ENCODE data around the gene FKBP8.
A peak's percentile ranks its signal among the peaks of the same experiment; 100 is the strongest.
"Not testable (repeated sequence)": the region's sequence is repeated elsewhere in the genome, so short reads cannot be mapped to it uniquely, and the experiment has no call there.

The FKBP8 gene

DNA sequence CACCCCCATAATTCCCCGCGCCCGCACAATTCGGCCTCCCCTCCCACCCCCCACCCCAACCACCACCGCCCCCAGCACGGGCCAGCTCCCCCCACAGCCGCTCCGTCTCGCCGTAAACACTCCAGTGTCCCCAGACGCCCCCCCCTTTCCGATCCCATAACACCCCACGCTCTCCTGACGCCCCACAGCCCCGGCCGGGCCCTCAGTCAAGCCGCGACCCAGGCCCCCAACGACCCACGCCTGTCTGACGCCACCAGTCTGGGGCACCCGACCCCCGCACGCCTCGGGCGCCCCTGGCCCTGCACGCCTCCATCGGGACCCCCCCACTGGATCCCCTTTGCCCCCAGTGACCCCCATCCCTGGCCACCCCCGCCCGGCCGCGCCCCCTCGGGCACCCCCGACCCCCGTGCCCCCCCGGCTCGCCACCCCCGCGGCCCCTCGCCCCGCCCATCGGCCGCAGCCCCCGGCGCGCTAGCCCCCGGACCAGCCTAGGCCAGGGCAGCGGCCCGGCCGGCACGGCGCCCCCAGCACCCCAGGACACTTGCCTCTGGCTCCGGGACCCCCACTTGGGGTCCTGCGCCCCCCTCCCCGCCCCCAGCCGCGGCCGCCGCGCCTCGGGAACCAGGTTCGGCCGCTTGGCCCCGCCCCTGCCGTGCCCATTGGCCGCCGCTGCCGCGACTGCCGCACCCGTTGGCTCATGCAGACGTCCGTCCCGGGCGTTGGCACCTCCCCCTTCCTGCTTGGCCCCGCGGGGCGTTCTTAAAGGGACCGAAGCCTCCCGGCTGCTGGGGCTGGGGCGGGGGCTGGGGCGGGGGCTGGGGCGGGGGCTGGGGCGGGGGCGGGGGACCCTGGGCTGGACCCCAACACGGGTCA is at the start of gene FKBP8:
FKBP8 (minus strand) TSS at position 633 of the 873 bp plus-strand sequence. CDS start 1,603 bp downstream, outside the sequence.
- DNase-seq: peak; percentile 98

DNA sequence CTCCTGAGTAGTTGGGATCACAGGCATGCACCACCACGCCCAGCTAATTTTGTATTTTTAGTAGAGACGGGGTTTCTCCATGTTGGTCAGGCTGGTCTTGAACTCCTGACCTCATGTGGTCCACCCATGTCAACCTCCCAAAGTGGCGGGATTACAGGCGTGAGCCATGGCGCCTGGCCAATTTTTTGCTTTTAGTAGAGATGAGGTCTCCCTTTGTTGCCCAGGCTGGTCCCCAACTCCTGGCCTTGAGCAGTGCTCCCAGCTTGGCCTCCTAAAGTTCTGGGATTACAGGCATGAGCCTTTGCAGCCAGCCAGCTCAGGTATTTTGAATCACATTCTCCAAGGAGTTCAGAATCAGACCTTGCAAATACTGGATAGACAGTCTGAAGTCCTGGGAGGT is 49.4 kb upstream of the FKBP8 start:
- DNase-seq: not testable (repeated sequence)

DNA sequence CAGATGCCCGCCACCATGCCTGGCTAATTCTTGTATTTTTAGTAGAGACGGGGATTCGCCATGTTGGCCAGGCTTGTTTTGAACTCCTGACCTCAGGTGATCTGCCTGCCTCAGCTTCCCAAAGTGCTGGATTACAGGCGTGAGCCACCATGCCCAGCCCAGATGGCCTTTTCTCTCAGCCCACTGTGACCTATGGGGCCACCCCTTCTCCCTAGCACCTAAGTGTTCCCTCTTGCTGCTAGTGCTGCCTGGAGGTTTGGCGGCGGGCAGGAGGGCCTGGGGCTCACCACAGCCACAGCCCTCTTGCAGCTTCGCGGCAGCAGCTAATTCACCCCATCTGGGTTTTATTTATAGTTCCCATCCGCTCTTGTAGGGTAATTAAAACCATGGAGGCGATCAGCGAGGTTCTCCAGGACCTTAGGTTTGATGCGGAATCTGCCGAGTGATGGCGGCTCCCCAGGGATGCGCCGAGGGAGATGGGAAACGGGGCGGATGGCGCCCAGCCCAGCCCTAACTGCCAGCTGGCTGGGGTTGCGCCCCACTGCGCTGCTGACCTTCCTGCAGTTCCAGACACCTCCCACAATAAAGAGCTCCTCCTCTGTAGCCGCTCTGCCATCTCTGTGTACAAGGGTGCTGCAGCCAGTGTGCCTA is 48.5 kb upstream of the FKBP8 start:
- no peak for DNase-seq

DNA sequence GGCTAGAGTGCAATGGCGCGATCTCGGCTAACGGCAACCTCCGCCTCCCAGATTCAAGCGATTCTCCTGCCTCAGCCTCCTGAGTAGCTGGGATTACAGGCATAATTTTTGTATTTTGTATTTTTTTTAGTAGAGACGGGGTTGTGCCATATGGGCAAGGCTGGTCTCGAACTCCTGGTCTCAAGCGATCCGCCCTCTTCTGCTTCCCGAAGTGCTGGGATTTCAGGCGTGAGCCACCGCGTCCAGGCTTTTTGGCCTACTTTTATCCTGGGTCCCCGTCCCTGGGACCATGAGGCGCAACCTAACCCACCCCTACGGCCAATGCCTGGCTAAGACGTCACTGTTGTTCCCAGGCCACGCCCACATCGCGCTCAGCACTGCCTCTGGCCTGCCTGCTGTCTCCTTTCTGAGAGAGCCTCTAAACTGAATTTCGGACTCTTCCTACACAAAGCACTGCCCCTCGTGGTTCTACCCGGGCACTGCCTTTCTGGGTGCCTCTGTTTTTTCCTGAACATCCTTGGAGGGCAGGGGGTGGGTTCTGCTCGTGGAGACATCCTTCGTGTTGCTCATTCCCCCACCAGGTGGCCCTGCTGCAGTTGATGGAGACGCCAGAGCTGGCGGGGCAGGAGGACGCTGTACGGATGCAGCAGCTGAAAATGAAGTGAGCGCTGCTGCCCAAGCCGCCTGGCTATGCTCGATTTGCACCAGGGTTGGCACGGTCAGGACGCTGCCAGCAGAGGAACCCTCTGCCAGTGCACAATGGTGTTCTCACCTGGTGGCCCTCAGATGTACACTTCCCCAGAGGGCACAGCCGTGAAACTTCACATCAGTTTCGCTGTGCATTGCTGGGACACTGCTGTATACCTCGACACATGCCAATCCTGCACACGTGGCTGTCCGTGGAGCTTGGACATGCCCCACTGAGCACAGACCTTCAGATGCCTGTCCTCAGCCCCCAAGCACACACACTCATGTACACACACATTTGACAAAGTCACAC is 47.2 kb upstream of the FKBP8 start:
- DNase-seq: peak; percentile 50

DNA sequence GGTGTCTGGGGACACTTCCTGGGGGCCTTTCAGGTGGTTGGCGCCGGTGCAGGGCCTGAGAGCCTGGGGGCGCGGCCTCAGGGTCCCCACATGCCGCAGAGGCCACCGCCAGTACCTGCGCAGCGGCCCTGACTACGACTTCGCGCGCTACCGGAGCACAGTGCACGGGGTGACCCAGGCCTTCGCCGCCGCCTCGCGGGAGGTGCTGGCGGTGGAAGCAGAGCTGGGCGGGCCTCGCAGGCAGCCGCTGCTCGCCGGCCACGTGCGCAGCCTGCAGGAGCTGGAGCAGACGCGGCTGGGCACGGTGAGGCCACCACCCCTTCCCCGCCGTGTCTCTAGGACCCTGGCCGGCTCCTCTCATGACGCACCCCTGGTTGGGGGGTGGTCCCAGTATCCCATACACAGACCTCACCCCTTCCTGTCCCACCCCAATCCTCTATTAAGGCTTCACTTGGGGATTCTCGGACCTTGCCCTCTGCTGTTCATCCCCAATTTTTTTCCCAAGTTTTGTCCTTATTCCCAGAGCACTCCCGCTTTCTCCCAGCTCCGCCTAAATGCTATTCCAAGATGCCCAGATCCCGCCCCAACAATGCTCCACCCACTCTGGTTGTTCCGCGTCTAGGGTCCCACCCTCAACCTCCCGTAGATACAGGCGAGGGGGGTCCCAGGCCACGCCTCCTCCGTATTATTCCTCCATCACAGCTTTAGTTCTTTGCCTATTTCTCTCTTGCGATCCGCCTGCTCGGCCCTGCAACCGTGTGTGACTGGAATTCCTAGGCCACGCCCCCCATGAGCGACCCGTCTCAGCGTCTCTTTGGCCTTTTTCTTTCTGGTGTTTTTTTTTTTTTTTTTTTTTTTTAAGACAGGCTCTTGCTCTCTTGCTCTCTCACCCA is 46.3 kb upstream of the FKBP8 start:
- peak; percentile 77 for DNase-seq

DNA sequence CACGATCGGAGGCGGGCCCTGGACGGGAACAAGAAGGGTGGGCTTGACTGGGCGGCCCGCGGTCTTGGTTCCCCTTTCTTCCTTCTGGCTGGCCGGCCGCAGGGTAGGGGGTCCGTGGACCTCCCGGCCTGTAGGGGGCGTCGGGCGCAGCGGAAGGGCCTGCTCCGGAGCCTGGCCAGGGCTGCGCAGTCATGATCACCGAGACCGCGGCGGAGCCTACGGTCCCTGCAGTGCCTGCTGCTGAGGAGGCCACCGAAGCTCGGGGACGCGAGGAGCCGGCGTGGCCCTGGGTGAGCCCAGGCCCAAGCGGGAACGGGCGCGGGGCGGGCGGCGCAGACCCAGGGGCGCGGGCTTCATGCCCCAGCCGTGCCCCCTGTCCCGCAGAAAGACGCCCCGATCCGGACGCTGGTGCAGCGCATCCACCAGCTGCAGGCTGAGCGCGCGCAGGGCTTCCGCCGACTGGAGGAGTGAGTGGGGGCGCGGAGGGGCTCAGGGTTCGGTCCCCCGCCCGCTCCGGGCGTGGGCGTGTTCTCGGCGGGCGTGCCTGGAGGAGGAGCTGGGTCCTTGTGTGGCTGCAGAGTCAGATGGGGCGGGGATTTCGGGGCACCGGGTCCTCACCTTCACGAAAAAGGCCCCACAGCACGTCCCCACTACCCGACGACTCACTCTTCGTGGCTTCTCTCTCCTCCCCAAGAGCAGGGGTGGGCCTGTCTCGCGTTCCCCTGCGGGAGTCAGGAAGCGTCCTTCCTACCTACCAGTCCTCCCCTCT is 45.4 kb upstream of the FKBP8 start, which contains the start of gene REX1BD:
REX1BD (plus strand) TSS at position 188 of the 769 bp plus-strand sequence; CDS start at position 192, 4 bp downstream.
- DNase-seq: peak; percentile 95

DNA sequence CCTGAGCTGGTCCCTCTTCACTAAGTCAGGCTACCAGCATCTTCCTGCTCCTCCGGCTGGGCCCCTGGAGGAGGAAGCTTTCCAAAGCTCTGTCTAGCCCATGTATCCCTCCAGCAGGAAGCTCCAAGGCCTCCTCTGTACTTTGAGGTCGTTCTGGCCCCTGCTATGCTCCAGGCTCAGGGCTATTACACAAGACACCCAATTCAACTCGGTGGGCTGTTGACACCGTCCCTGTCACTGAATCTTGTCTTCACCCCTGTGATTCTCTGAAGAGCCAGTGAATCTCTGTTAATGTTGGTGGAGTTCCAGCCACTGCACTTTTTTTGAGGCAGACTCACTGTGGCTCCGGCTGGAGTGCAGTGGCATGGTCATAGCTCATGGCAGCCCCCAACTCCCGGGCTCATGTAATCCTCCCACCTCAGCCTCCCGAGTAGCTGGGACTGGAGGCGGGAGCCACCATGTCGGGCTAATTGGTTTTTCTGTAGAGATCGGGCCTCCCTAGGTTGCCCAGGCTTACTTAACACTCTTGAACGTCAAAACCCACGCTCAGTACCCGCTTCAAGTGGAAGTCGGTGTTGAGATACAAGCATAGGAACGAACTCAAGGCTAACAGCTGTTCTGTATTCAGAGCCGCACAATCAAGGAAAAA is 44.7 kb upstream of the FKBP8 start:
- DNase-seq: no peak

DNA sequence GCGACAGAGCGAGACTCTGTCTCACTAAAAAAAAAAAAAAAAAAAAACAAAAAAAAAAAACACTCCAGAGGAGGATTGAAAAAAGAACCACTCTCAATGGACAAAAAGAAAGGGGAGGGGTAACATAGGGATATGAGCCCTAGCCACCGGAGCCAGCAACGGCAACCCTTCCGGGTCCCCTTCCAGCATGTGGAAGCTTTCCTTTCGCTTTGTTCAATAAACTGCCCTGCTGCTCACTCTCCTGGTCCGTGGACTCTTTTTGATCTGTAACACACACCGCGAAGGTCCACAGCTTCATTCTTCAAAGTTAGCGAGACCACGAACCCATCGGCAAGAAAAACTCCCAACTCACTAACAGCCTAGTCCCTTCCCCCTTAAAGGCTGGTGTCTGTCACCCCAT is 44.2 kb upstream of the FKBP8 start:
- DNase-seq: no peak

DNA sequence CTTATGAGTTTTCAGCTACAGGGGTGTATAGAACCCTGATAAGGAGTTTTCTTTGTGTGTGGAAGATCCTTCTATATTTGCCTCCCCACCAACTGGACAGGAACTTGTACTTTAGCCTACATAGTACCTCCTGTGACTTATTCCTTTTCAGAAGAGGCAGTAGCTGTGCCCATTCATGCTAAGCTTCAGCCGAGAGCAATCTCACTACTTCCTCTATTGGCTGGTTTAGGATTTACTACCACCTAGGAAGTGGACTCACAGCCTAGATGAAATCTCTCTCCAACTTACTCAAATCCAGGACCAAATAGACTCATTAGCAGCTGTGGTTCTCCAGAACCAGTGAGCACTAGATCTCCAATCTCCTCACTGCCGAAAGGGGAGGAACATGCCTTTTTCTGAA is 42.9 kb upstream of the FKBP8 start:
- no peak for DNase-seq

DNA sequence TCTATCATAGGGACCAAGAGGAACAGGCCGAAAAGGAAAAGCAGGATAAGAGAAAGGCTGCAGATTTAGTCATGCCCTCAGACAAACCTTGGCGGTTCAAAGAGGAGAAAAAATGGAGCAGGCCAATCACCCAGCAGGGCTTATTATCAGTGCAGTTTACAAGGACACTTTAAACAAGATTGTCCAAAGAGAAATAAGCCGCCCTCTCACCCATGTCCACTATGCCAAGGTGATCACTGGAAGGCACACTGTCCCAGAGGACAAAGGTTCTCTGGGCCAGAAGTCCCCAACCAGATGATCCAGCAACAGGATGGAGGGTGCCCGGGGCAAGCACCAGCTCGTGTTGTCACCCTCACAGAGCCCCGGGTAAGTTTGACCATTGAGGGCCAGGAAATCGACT is 36.9 kb upstream of the FKBP8 start:
- DNase-seq: no peak

DNA sequence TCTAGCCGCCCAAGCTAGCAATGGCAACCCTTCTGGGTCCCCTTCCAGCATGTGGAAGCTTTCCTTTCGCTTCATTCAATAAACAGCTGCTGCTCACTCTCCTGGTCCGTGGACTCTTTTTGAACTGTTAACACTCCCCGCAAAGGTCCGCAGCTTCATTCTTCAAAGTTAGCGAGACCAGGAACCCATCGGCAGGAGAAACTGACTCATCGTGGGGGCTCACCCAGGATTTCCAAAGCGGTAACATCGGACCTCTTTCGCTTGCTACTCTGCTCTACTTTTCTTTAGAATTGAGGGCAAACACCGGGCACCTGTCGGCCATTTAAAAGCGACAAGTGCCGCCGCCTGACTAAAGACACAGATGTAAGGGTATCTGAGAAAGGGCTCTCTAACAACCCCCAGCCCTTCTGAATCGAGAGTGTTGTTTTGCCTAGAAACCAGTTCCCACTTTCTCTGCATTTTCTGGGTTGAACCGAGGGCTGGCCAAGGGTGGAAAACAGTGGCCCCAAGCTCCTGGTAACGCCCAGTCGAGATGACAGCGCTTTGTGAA is 34.1 kb upstream of the FKBP8 start:
- DNase-seq: no peak

DNA sequence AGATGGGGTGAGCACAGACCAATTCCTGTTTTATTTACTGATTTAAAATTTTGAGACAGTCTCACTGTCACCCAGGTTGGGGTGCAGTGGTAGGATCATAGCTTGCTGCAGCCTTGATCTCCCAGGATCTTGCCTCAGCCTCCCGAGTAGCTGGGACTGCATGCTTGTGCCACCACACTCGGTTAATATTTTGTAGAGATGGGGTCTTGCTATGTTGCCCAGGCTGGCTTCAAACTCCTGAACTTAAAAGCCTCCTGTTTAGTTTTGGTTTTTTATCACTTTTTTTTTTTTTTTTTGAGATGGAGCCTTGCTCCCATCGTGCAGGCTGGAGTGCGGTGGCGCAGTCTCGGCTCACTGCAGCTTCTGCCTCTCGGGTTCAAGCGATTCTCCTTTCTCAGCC is 33.0 kb upstream of the FKBP8 start:
- no peak for DNase-seq

DNA sequence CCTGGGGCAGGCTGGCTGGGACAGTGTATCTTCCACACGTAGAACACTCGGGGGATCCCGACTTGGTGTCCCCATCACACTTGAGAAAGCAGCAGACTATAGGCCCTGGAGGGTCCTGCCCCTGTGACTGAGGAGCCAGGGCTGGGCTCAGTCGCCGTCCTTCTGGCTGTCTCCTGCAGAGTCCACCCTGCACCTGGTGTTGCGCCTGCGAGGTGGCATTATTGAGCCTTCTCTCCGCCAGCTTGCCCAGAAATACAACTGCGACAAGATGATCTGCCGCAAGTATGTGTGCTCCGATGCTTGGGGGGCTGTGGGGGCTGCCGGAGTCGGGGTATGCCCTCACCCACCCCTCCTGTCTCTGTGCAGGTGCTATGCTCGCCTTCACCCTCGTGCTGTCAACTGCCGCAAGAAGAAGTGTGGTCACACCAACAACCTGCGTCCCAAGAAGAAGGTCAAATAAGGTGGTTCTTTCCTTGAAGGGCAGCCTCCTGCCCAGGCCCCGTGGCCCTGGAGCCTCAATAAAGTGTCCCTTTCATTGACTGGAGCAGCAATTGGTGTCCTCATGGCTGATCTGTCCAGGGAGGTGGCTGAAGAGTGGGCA is 31.4 kb upstream of the FKBP8 start:
- DNase-seq: no peak

DNA sequence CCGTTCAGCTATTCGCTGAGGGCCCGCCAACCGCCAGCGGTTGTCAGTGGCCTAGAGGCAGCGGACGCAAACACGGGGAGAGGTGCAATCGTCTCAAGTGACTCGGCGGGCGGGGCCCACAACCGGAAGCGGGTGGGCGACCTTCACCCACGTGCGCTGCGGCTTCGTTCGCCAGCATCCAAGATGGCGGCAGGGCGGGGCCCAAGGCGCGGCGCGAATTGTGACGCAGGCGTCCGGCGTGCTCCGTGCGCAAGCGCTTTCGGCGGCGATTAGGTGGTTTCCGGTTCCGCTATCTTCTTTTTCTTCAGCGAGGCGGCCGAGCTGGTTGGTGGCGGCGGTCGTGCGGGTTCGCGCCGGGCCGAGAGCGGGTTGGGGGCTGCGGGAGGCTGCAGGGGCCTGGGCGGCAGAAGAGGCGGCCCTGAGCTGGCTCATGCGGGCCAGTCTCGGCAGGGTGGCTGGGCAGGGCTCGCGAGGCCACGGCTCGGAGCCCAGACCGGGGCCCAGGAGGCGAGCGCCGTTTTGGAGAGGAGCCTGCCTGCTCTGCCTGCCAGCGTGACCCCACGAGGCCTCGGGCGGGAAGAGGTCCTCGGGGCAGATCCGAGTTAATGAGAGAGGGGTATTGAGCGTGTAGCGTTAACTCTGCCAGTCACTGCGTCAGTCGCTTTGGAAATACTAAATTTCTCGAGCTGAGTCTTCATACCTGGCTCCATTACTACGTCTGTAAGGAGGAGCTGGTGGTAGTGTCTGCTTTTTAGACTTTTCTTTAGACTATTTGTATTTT is 28.4 kb upstream of the FKBP8 start, which contains the start of gene UBA52:
UBA52 (plus strand) TSS at position 294 of the 781 bp plus-strand sequence. CDS start 1,444 bp downstream, outside the sequence.
- DNase-seq: peak; percentile 99

DNA sequence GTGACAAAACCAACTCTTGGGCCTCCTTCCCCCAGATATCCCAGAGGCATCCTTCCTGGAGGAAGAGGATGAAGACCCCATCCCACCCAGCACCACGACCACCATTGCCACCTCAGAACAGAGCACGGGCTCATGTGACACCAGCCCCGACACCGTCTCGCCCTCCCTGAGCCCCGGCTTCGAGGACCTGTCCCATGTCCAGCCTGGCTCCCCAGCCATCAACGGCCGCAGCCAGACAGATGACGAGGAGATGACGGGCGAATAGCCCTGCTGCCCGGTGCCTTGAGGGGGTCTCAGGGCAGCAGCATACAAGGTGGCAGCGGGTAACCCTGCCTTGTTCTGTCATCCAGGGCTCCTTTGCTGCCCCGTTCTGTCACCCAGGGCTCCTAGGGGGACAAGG is 25.0 kb upstream of the FKBP8 start:
- DNase-seq: no peak

DNA sequence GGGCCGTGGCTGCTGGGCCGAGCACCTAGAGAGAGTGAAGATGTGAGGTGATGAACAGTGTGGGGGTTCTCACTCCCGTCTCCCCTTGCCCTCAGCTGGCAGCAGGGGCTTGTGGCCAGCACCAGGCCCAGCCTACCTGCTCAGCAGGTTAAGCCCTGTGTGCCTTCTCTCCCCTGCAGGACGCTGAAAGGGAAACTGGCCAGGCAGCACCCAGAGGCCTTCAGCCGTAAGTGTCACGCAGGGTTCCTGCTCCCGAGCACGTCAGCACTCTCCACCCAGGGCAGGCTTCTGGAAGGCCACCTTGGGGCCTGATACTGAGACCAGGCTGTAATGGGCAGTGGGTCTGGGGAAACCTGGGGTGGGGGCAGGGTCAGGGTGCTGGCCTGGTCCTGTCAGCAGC is 23.6 kb upstream of the FKBP8 start:
- DNase-seq: no peak

DNA sequence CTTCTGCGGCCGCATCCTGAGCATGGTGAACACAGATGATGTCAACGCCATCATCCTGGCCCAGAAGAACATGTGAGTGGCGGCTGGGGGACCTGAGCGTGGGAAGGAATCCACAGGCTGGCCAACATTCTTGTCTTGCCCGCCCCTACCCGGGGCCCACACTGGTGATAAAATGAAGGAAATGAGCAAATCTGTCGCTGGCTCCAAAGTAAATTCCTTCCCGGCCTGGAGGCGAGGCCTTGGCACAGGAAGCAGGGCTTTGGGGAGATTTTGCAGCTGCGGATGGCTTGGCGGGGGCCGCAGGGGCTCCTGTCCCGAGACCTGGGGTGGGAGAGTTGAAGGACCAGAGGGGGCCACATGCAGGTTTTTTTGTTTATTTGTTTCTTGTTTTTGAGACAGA is 18.7 kb upstream of the FKBP8 start:
- DNase-seq: no peak

DNA sequence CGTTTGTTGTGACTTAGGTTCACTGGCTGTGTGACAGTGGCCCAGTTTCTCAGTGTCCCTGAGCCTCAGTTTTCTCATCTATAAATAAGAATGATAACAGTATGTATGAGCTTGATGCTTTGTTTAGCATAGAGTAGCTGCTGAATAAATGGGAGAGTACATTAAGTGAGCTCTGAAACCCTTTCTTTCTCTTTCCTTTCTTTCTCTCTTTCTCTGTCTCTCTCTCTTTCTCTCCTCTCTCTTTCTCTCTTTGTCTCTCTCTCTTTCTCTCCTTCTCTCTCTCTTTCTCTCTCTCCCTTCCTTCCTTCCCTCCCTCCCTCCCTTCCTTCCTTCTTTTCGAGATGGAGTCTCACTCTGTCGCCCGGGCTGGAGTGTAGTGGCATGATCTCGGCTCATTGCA is 16.3 kb upstream of the FKBP8 start:
- no peak for DNase-seq

DNA sequence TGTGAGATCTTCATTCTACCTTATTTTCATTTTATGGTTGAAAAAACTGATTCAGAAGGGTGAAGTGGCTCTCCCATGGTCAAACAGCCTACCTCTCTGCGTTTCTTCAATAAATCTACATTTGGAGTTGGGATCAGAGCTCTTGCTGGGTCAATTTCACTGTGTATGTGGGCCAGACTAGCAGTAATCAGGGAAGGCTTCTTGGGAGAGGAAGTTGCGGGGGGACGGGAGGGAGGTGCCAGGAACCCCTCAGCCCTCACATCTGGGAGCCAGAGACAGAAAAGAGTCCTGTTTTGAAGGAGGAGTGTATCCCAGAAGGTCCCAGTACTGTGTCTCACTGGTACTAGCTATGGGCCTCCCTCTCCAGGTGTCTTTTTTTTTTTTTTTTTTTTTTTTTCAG is 15.2 kb upstream of the FKBP8 start:
- no peak for DNase-seq
